ENCODE data around the gene CTTNBP2. TPM values are rescaled to one million over a fixed set of nuclear protein-coding genes. Genes with fewer than 3 reads are reported as not detected.

CTTNBP2 gene
- total and polyA plus RNA-seq, 2 of the 13 experiments (the other 11 are each of a cell fraction or from before 2014, with no cell fraction given): not detected

GRCh38 chr7:117793521-117793920 is 79.7 kb downstream of the CTTNBP2 start:
- CTCF ChIA-PET (ENCODE audit: low intra/inter-chr PET ratio, low total read pairs): no interaction called here
- Histone ChIP-seq H3K79me2 (ENCODE audit: insufficient read depth, low read length) (no peaks in the 10 kb centered on the region), H3K4me2 (ENCODE audit: low read depth, low read length) (no peak overlapping the region), H3K9me3 (ENCODE audit: low read length) (no peaks in the 10 kb centered on the region), H3K27ac (ENCODE audit: extremely low read length, insufficient read depth, low read length) (no peak overlapping the region), H3K9ac (ENCODE audit: insufficient read depth, low read depth, low read length) (no peak overlapping the region), H2AFZ (ENCODE audit: low read length) (no peak overlapping the region), H3K4me3 (replicated peaks in 1 of 3; ENCODE audit: insufficient read depth in 1 of 3, low read depth in 2 of 3, low read length in 3 of 3) (no peak overlapping the region), H3K36me3 (replicated peaks in 1 of 2; ENCODE audit: control insufficient read depth in 1 of 2, insufficient read depth in 2 of 2, low read length in 2 of 2) (no peaks in the 10 kb centered on the region), H3K27me3 (ENCODE audit: control insufficient read depth in 1 of 2, insufficient read depth in 2 of 2, low read length in 2 of 2) (no peaks in the 10 kb centered on the region; a peak in 1 of 5 replicates), H3K4me1 (ENCODE audit: insufficient read depth, low read length) (no peaks in the 10 kb centered on the region), H4K20me1 (ENCODE audit: insufficient read depth, low read length) (no peaks in the 10 kb centered on the region)
- TF ChIP-seq ZNF260 (CRISPR knock-in tag; IDR thresholded peaks at IDR 0.05; ENCODE audit: borderline replicate concordance, low read depth): no peak
- no peak for TF ChIP-seq ZNF333 (CRISPR knock-in tag; IDR thresholded peaks at IDR 0.05; ENCODE audit: borderline replicate concordance)
- no peak for TF ChIP-seq HNF1B (CRISPR knock-in tag; IDR thresholded peaks at IDR 0.05)
- TF ChIP-seq HMGA1 (CRISPR knock-in tag; conservative IDR thresholded peaks at IDR 0.05): no peak
- TF ChIP-seq ZNF891 (CRISPR knock-in tag; IDR thresholded peaks at IDR 0.05): no peak
- TF ChIP-seq FOSL2 (CRISPR knock-in tag; IDR thresholded peaks at IDR 0.05): no peak
- no peak for ATAC-seq
- POLR2A ChIA-PET: no interaction called here
- in situ Hi-C loops (cut with HindIII; ENCODE audit: extremely low pct_ligation_motif_present, low pct_unique_long_range_greater_than_20kb): no loop called here
- 64% methylated on average over 3 of the region's 3 CpGs for WGBS (ENCODE audit: low lambda C conversion rate)
- FAIRE-seq: no peak
- DNase-seq (ENCODE audit: low spot score): no peak
- intact Hi-C loops (cut with micrococcal nuclease; ENCODE audit: unreplicated experiment): no loop called here
- no TSS peak for BruUV-seq (replicated peaks)

Data from HepG2 (cell line).